Stimulated activated naive CD4-positive, alpha-beta T cell (primary cell): ENCODE data around the gene CAV2.

Experiments
- DNase-seq, 6 experiments: peaks; one replicate each; lab custom pipeline; 2025; lab: John Stamatoyannopoulos, UW

CAV2 gene

GRCh38 chr7:116546916-116547315 lies 47.4 kb downstream of the CAV2 start:
- no peak for DNase-seq

GRCh38 chr7:116547347-116547746 lies 47.8 kb downstream of the CAV2 start:
- no peak for DNase-seq

- DNase-seq, result no peak
These were observed 49.0 kb downstream of the CAV2 start for GRCh38 chr7:116548506-116548905.

- no peak for DNase-seq
These were observed 49.8 kb downstream of the CAV2 start for GRCh38 chr7:116549370-116549769.

- no peak for DNase-seq
These were observed 52.2 kb downstream of the CAV2 start for GRCh38 chr7:116551692-116552091.

- DNase-seq, result no peak
These were observed 53.1 kb downstream of the CAV2 start for GRCh38 chr7:116552602-116553001.

- DNase-seq, result no peak
These were observed 53.8 kb downstream of the CAV2 start for GRCh38 chr7:116553168-116553964.

GRCh38 chr7:116554436-116554835 lies 54.9 kb downstream of the CAV2 start:
- no peak for DNase-seq

GRCh38 chr7:116554911-116555310 lies 55.4 kb downstream of the CAV2 start:
- DNase-seq, result no peak

GRCh38 chr7:116557066-116557585 lies 57.6 kb downstream of the CAV2 start:
- DNase-seq, result no peak

- DNase-seq, result no peak
These were observed 58.4 kb downstream of the CAV2 start for GRCh38 chr7:116557901-116558300.
